GM12878 (cell line): ENCODE measurements around the gene MYLK4. TPM values are rescaled to one million over a fixed set of nuclear protein-coding genes. Genes with fewer than 3 reads are reported as not detected.

Experiments used
- ATAC-seq: fragments of 200-7000 bp; cut with Tn5 transposase; 3 replicates; pipeline ENCODE4 v1.9.1; 2020; ENCODE audit warnings: mild to moderate bottlenecking, moderate library complexity
- BruUV-seq: library from RNA; stranded (reverse); fragments of 400-500 nt; replicated peaks from 2 replicates; lab custom pipeline; 2021; lab: Mats Ljungman, UMichigan
- CTCF ChIA-PET: fragments of 300-600 bp; sonication (Branson Sonifier 250); formaldehyde crosslinking; extraction: SDS; loops from one replicate; lab custom pipeline; 2021; ENCODE audit warnings: inconsistent platforms; lab: Yijun Ruan, JAX
- POLR2A ChIA-PET: fragments of 350-600 bp; formaldehyde crosslinking; extraction: SDS; loops from one replicate; lab custom pipeline; 2021; ENCODE audit warnings: inconsistent platforms; lab: Charles Lee
- RAD21 ChIA-PET: fragments of 300-600 bp; sonication (Branson Sonifier 250); formaldehyde crosslinking; loops from one replicate; lab custom pipeline; 2023; ENCODE audit warnings: antibody characterized with exemption; ENCODE audit not compliant: unreplicated experiment; lab: Charles Lee
- SMC1A ChIA-PET: fragments of 300-600 bp; sonication (Branson Sonifier 250); formaldehyde crosslinking; loops from one replicate; lab custom pipeline; 2023; ENCODE audit not compliant: unreplicated experiment, uncharacterized antibody; lab: Charles Lee
- DNase-seq: peaks from one replicate; pipeline ENCODE4 v3.0.0-alpha.2; 2011; ENCODE audit warnings: low read depth, low spot score
- FAIRE-seq: peaks from 3 replicates; lab custom pipeline; 2011; peaks lifted over from hg19 to GRCh38; lab: Jason Lieb, UNC
- H2AFZ ChIP-seq: 2 replicates; pipeline ENCODE4 v1.6.0; 2011; ENCODE audit warnings: low read depth, low read length, control low read depth; ENCODE audit not compliant: control insufficient read depth
- H3K27ac ChIP-seq: 2 replicates; pipeline ENCODE4 v1.5.1; 2011; ENCODE audit warnings: control low read depth; ENCODE audit not compliant: control insufficient read depth, insufficient read depth
- H3K27me3 ChIP-seq, 2 experiments: replicated peaks in 1 of 2; 2 replicates each; pipeline versions ENCODE4 v1.6.0 to v1.6.1; 2011; ENCODE audit warnings: low read length in 1 of 2; ENCODE audit not compliant: control insufficient read depth in 2 of 2, insufficient read depth in 2 of 2
- H3K36me3 ChIP-seq, 2 experiments: 2 replicates each; pipeline ENCODE4 v1.5.1; 2011; ENCODE audit warnings: low read length in 1 of 2; ENCODE audit not compliant: control insufficient read depth in 2 of 2, insufficient read depth in 2 of 2
- H3K4me1 ChIP-seq: 2 replicates; pipeline ENCODE4 v1.6.1; 2011; ENCODE audit warnings: mild to moderate bottlenecking, low read length, moderate library complexity, mixed read lengths; ENCODE audit not compliant: control insufficient read depth, insufficient read depth
- H3K4me2 ChIP-seq: 2 replicates; pipeline ENCODE4 v1.6.0; 2011; ENCODE audit warnings: control low read depth; ENCODE audit not compliant: control insufficient read depth, insufficient read depth
- H3K4me3 ChIP-seq: fragments of 200-600 bp; sonication (generic); 2 replicates; pipeline ENCODE4 v1.5.1; 2016
- H3K79me2 ChIP-seq: 2 replicates; pipeline ENCODE4 v1.6.0; 2011; ENCODE audit warnings: low read length; ENCODE audit not compliant: control insufficient read depth, insufficient read depth
- H3K9ac ChIP-seq: 2 replicates; pipeline ENCODE4 v1.8.0; 2011; ENCODE audit warnings: low read length, control low read depth, mixed read lengths; ENCODE audit not compliant: control insufficient read depth, insufficient read depth
- H3K9me3 ChIP-seq: replicated peaks from 3 replicates; pipeline ENCODE4 v1.5.1; 2011; ENCODE audit warnings: mild to moderate bottlenecking, low read length; ENCODE audit not compliant: control insufficient read depth, insufficient read depth
- H4K20me1 ChIP-seq: 2 replicates; pipeline ENCODE4 v1.6.0; 2011; ENCODE audit not compliant: control insufficient read depth, insufficient read depth
- BCL11A ChIP-seq: IDR thresholded peaks from 2 replicates; pipeline ENCODE4 v1.6.1; 2011; ENCODE audit warnings: low read depth, low read length
- CBFB ChIP-seq: IDR thresholded peaks from 2 replicates; pipeline ENCODE4 v1.6.1; 2016; ENCODE audit warnings: antibody characterized with exemption, low read depth
- CBX5 ChIP-seq: sonication (generic); IDR thresholded peaks from 2 replicates; pipeline ENCODE4 v1.6.1; 2016; ENCODE audit warnings: low read depth, moderate library complexity, mild to moderate bottlenecking, inconsistent platforms
- CEBPB ChIP-seq, 2 experiments: fragments of 150-350 bp in 1 of 2; IDR thresholded peaks; 2 replicates each; pipeline ENCODE4 v1.6.1; 2012 to 2014; ENCODE audit warnings: low read depth in 2 of 2, low read length in 2 of 2, borderline replicate concordance in 1 of 2, inconsistent platforms in 1 of 2
- FOXM1 ChIP-seq: IDR thresholded peaks from 2 replicates; pipeline ENCODE4 v1.6.1; 2012; ENCODE audit warnings: low read depth, mild to moderate bottlenecking, inconsistent platforms, low read length, moderate library complexity
- GATAD2B ChIP-seq: fragments of 450-650 bp; conservative IDR thresholded peaks from 2 replicates; pipeline ENCODE4 v1.6.1; 2017; ENCODE audit warnings: low read depth, mild to moderate bottlenecking, moderate library complexity
- KLF5 ChIP-seq: fragments of 450-650 bp; IDR thresholded peaks from 2 replicates; pipeline ENCODE4 v1.6.1; 2014; ENCODE audit warnings: mild to moderate bottlenecking; ENCODE audit not compliant: partially characterized antibody
- MEF2B ChIP-seq: fragments of 450-650 bp; IDR thresholded peaks from 2 replicates; pipeline ENCODE4 v1.6.1; 2018; ENCODE audit warnings: mild to moderate bottlenecking, moderate library complexity; ENCODE audit not compliant: partially characterized antibody, poor library complexity, severe bottlenecking
- MXI1 ChIP-seq: fragments of 150-350 bp; IDR thresholded peaks from 2 replicates; pipeline ENCODE4 v1.6.1; 2011; ENCODE audit warnings: low read depth, mild to moderate bottlenecking, inconsistent platforms, low read length, improper control_type of control experiment
- MYC ChIP-seq: IDR thresholded peaks from 2 replicates; pipeline ENCODE4 v1.6.1; 2011; ENCODE audit warnings: mild to moderate bottlenecking, low read length, moderate library complexity, inconsistent platforms; ENCODE audit not compliant: insufficient read depth, insufficient replicate concordance, insufficient read length, severe bottlenecking
- NFXL1 ChIP-seq: fragments of 450-650 bp; IDR thresholded peaks from 2 replicates; pipeline ENCODE4 v1.6.1; 2017; ENCODE audit warnings: antibody characterized with exemption, mild to moderate bottlenecking, borderline replicate concordance
- NKRF ChIP-seq: fragments of 450-650 bp; conservative IDR thresholded peaks from 2 replicates; pipeline ENCODE4 v1.6.1; 2017; ENCODE audit warnings: mild to moderate bottlenecking, moderate library complexity
- NR2C2 ChIP-seq: IDR thresholded peaks from 2 replicates; pipeline ENCODE4 v1.6.1; 2011; ENCODE audit warnings: borderline replicate concordance, low read depth; ENCODE audit not compliant: control insufficient read depth, insufficient read length
- PRDM15 ChIP-seq: fragments of 450-650 bp; formaldehyde crosslinking; IDR thresholded peaks from 2 replicates; pipeline ENCODE4 v1.4.0; 2020; ENCODE audit warnings: mild to moderate bottlenecking, moderate library complexity
- SMAD1 ChIP-seq: fragments of 450-650 bp; IDR thresholded peaks from 2 replicates; pipeline ENCODE4 v1.6.1; 2018; ENCODE audit warnings: mild to moderate bottlenecking, low read depth; ENCODE audit not compliant: partially characterized antibody
- SP1 ChIP-seq: IDR thresholded peaks from one replicate; pipeline ENCODE4 v1.6.1; 2011; ENCODE audit warnings: low read depth, low read length
- SPI1 ChIP-seq: IDR thresholded peaks from 2 replicates; pipeline ENCODE4 v1.6.1; 2011; ENCODE audit warnings: low read depth, mild to moderate bottlenecking, low read length, moderate library complexity, borderline replicate concordance; ENCODE audit not compliant: insufficient read depth
- SREBF1 ChIP-seq: IDR thresholded peaks from 2 replicates; pipeline ENCODE4 v1.6.1; 2012; ENCODE audit warnings: mild to moderate bottlenecking, low read length
- ZNF384 ChIP-seq: IDR thresholded peaks from 2 replicates; pipeline ENCODE4 v1.6.1; 2012; ENCODE audit warnings: low read depth, mild to moderate bottlenecking, low read length, improper control_type of control experiment, borderline replicate concordance
- whole genome bisulfite sequencing: methylation state at CpG from one replicate; pipeline ENCODE4 v1.1.6; 2016; ENCODE audit warnings: low lambda C conversion rate; ENCODE audit not compliant: insufficient replicate concordance, insufficient coverage; ENCODE audit errors: missing lambda C conversion rate; 5-methylcytosine and 5-hydroxymethylcytosine counted together
- in situ Hi-C: fragments of 300-500 bp; cut with MboI; formaldehyde crosslinking; loops from 9 replicates; pipeline ENCODE4 v1.14.3; 2018; ENCODE audit warnings: mixed read lengths
- intact Hi-C: fragments of 100-400 bp; cut with micrococcal nuclease; formaldehyde crosslinking; loops from one replicate; pipeline ENCODE4 v1.14.2; 2022; ENCODE audit not compliant: unreplicated experiment
- polyA plus RNA-seq, 11 experiments: library from polyadenylated mRNA; depleted of rRNA in 4 of 11; unstranded in 6 of 11; stranded (reverse) in 5 of 11; fragments of >200 nt; fragmentation: Nextera tagmentation in 4 of 11; fragmentation: Illumina TruSeq in 1 of 11; extraction: Ambion mirVana in 4 of 11; extraction: Trizol in 1 of 11; gene quantifications; 1 replicate in 1 of 11; 2 replicates in 10 of 11; pipeline versions ENCODE4 v1.2.1 to v1.2.3, GENCODE V29; 2011 to 2016; ENCODE audit warnings: inconsistent platforms in 2 of 11, missing spikeins in 2 of 11, low read depth in 1 of 11
- total RNA-seq, 4 experiments: library from RNA; depleted of rRNA in 3 of 4; stranded (reverse); fragments of >200 nt in 3 of 4; fragmentation: Illumina TruSeq in 1 of 4; extraction: Trizol in 1 of 4; gene quantifications; 2 replicates each; pipeline versions ENCODE4 v1.2.1 to v1.2.3, GENCODE V29; 2013 to 2021

The MYLK4 gene
- total and polyA plus RNA-seq, 10 of the 15 experiments (the other 5 are each of a cell fraction or from before 2014, with no cell fraction given): under 0.01 to 0.09 (median 0.05) TPM; not detected in 1

GRCh38 chr6:2730353-2731107 lies 20.2 kb downstream of the MYLK4 start:
- BruUV-seq: no TSS peak
- no peak for ATAC-seq
- Histone ChIP-seq H3K4me1 (no peaks in the 10 kb centered on the region), H3K79me2 (no peaks in the 10 kb centered on the region), H3K36me3 (no peaks in the 10 kb centered on the region), H4K20me1 (no peaks in the 10 kb centered on the region), H3K9ac (no peak overlapping the region), H3K4me3 (no peak overlapping the region)
- ChIA-PET POLR2A (no interaction called here), RAD21 (no interaction called here), CTCF (interaction anchor here (0.8 kb wide), 1 partner anchor 203 kb away, joined by 3 read pairs; no protein-coding TSS in a partner anchor), SMC1A (no interaction called here)
- in situ Hi-C loops: no loop called here
- no peak for TF ChIP-seq MXI1
- TF ChIP-seq NR2C2: no peak
- no peak for TF ChIP-seq SPI1
- TF ChIP-seq NKRF: no peak
- TF ChIP-seq SMAD1: no peak
- no peak for TF ChIP-seq BCL11A
- no peak for TF ChIP-seq SP1
- no peak for TF ChIP-seq FOXM1
- TF ChIP-seq PRDM15 (CRISPR knock-in tag): no peak
- no peak for TF ChIP-seq SREBF1
- no peak for TF ChIP-seq CEBPB (IDR thresholded peaks at IDR 0.05; ENCODE audit: borderline replicate concordance in 1 of 2, low read depth in 2 of 2, low read length in 2 of 2)
- TF ChIP-seq GATAD2B: no peak
- no peak for TF ChIP-seq MEF2B
- TF ChIP-seq NFXL1: no peak
- no peak for TF ChIP-seq MYC
- no peak for TF ChIP-seq ZNF384
- TF ChIP-seq KLF5: no peak
- no peak for TF ChIP-seq CBFB
- no peak for TF ChIP-seq CBX5
- TF ChIP-seq, all 136 proteins: peak for 0
- H3K27ac ChIP-seq: no peak overlapping the region
- 23% methylated on average over 9 of the region's 9 CpGs for WGBS
- H3K9me3 ChIP-seq: no peaks in the 10 kb centered on the region; the same call in 2 of the 3 replicates
- no peak for FAIRE-seq
- no peak for DNase-seq
- no peak overlapping the region for H2AFZ ChIP-seq
- no peak overlapping the region for H3K4me2 ChIP-seq
- H3K27me3 ChIP-seq: peaks cover 0 to 1% of the 10 kb centered on the region in 2 experiments; a peak in 1 of 4 replicates
- intact Hi-C loops: no loop called here
